Endothelial cell of umbilical vein (primary cell): Measurements from ENCODE around the gene GTSE1. TPM values are rescaled to one million over a fixed set of nuclear protein-coding genes. Genes with fewer than 3 reads are reported as not detected.

Source experiments
- BruUV-seq: library from RNA; stranded (reverse); fragments of 400-500 nt; replicated peaks from 2 replicates; lab custom pipeline; 2021; lab: Mats Ljungman, UMichigan
- CTCF ChIA-PET: fragments of 300-600, 350-600 bp; sonication (Branson Sonifier 250); formaldehyde crosslinking; loops from one replicate; lab custom pipeline; 2021; ENCODE audit warnings: antibody characterized with exemption, inconsistent platforms; lab: Charles Lee
- POLR2A ChIA-PET: fragments of 300-600, 350-600 bp; sonication (Branson Sonifier 250); formaldehyde crosslinking; loops from one replicate; lab custom pipeline; 2021; ENCODE audit warnings: antibody characterized with exemption, inconsistent platforms; lab: Charles Lee
- DNase-seq: peaks from one replicate; pipeline ENCODE4 v3.0.0-alpha.2; 2011; ENCODE audit warnings: low read depth, low spot score
- FAIRE-seq: peaks from 2 replicates; lab custom pipeline; 2011; peaks lifted over from hg19 to GRCh38; lab: Jason Lieb, UNC
- H2AFZ ChIP-seq: 2 replicates; pipeline ENCODE4 v1.6.0; 2012; ENCODE audit warnings: low read depth, low read length, control low read depth, inconsistent platforms
- H3K27ac ChIP-seq: 2 replicates; pipeline ENCODE4 v1.5.1; 2011; ENCODE audit warnings: low read depth, mild to moderate bottlenecking, control low read depth, low read length, moderate library complexity; ENCODE audit not compliant: insufficient read depth
- H3K27me3 ChIP-seq, 2 experiments: 2 replicates each; pipeline versions ENCODE4 v1.6.0 to v1.6.1; 2011; ENCODE audit warnings: low read length in 2 of 2, mixed read lengths in 1 of 2; ENCODE audit not compliant: control insufficient read depth in 2 of 2, insufficient read depth in 2 of 2
- H3K36me3 ChIP-seq, 2 experiments: 2 replicates in 1 of 2; 3 replicates in 1 of 2; pipeline ENCODE4 v1.5.1; 2011; ENCODE audit warnings: low read length in 2 of 2, mild to moderate bottlenecking in 1 of 2, moderate library complexity in 1 of 2; ENCODE audit not compliant: control insufficient read depth in 2 of 2, insufficient read depth in 2 of 2; ENCODE audit errors: extremely low read depth in 1 of 2
- H3K4me1 ChIP-seq: 3 replicates; pipeline ENCODE4 v1.5.1; 2011; ENCODE audit warnings: mild to moderate bottlenecking, low read length; ENCODE audit not compliant: control insufficient read depth, insufficient read depth; ENCODE audit errors: extremely low read depth
- H3K4me2 ChIP-seq: 2 replicates; pipeline ENCODE4 v1.6.1; 2011; ENCODE audit warnings: low read length, control low read depth, mixed read lengths; ENCODE audit not compliant: insufficient read depth
- H3K4me3 ChIP-seq, 3 experiments: fragments of 200-600 bp in 1 of 3; sonication (generic), shearing (Covaris generic) in 1 of 3; replicated peaks in 1 of 3; 2 replicates each; pipeline ENCODE4 v1.5.1; 2011 to 2016; ENCODE audit warnings: control low read depth in 3 of 3, low read length in 3 of 3, mild to moderate bottlenecking in 2 of 3, inconsistent platforms in 1 of 3, low read depth in 1 of 3, moderate library complexity in 1 of 3; ENCODE audit not compliant: insufficient read depth in 1 of 3
- H3K79me2 ChIP-seq: 2 replicates; pipeline ENCODE4 v1.6.0; 2012; ENCODE audit warnings: low read length, inconsistent platforms; ENCODE audit not compliant: control insufficient read depth, insufficient read depth
- H3K9ac ChIP-seq: replicated peaks from 2 replicates; pipeline ENCODE3; 2011; ENCODE audit warnings: low read length, control low read depth; ENCODE audit not compliant: insufficient read depth; ENCODE audit errors: extremely low read depth
- H3K9me1 ChIP-seq: replicated peaks from 3 replicates; pipeline ENCODE4 v1.6.0; 2011; ENCODE audit warnings: mild to moderate bottlenecking, low read length; ENCODE audit not compliant: control insufficient read depth, insufficient read depth; ENCODE audit errors: extremely low read depth
- H3K9me3 ChIP-seq: replicated peaks from 2 replicates; pipeline ENCODE4 v1.5.1; 2012; ENCODE audit warnings: low read length, inconsistent platforms; ENCODE audit not compliant: control insufficient read depth, insufficient read depth
- H4K20me1 ChIP-seq: replicated peaks from 2 replicates; pipeline ENCODE3; 2011; ENCODE audit warnings: mild to moderate bottlenecking, low read length; ENCODE audit not compliant: control insufficient read depth, insufficient read depth; ENCODE audit errors: extremely low read depth
- CTCF ChIP-seq, 2 donors: IDR thresholded peaks; 1 replicate in 1 of 2; 2 replicates in 1 of 2; pipeline ENCODE4 v1.5.1; 2011; ENCODE audit warnings: low read length in 2 of 2, mild to moderate bottlenecking in 2 of 2, moderate library complexity in 2 of 2, control low read depth in 1 of 2, inconsistent platforms in 1 of 2, low read depth in 1 of 2; ENCODE audit not compliant: insufficient read depth in 1 of 2; ENCODE audit errors: extremely low read depth in 1 of 2
- EZH2 ChIP-seq: IDR thresholded peaks from 2 replicates; pipeline ENCODE4 v1.6.1; 2012; ENCODE audit warnings: borderline replicate concordance, low read depth, mild to moderate bottlenecking, moderate library complexity, low read length, inconsistent platforms; ENCODE audit not compliant: severe bottlenecking
- FOS ChIP-seq: IDR thresholded peaks from 2 replicates; pipeline ENCODE4 v1.6.1; 2011; ENCODE audit warnings: mild to moderate bottlenecking, low read length, moderate library complexity, borderline replicate concordance; ENCODE audit not compliant: insufficient read depth
- GATA2 ChIP-seq: IDR thresholded peaks from 2 replicates; pipeline ENCODE4 v1.7.0; 2011; ENCODE audit warnings: low read depth, mild to moderate bottlenecking, moderate library complexity, mixed read lengths, low read length; ENCODE audit not compliant: insufficient read length, insufficient read depth
- JUN ChIP-seq: IDR thresholded peaks from 2 replicates; pipeline ENCODE4 v1.6.1; 2011; ENCODE audit warnings: borderline replicate concordance, low read depth; ENCODE audit not compliant: insufficient read length, insufficient read depth
- MAX ChIP-seq: IDR thresholded peaks from 2 replicates; pipeline ENCODE4 v1.6.1; 2011; ENCODE audit not compliant: insufficient read depth, insufficient read length
- MYC ChIP-seq: IDR thresholded peaks from one replicate; pipeline ENCODE4 v1.6.1; 2011; ENCODE audit warnings: mild to moderate bottlenecking, low read depth, low read length
- POLR2A ChIP-seq: IDR thresholded peaks from 2 replicates; pipeline ENCODE4 v1.6.1; 2012; ENCODE audit warnings: low read depth, mild to moderate bottlenecking, control low read depth, low read length
- POLR2AphosphoS5 ChIP-seq: IDR thresholded peaks from 2 replicates; pipeline ENCODE4 v1.6.1; 2012; ENCODE audit warnings: low read depth, mild to moderate bottlenecking, control low read depth, low read length, moderate library complexity; ENCODE audit not compliant: insufficient read depth
- dilution Hi-C: fragments of 300-500 bp; cut with MboI; formaldehyde crosslinking; loops from one replicate; pipeline ENCODE4 v1.15.0; 2019; ENCODE audit warnings: low sequenced_read_pairs; ENCODE audit not compliant: extremely low pct_ligation_motif_present
- intact Hi-C: fragments of 100-400 bp; cut with micrococcal nuclease; formaldehyde crosslinking; loops from one replicate; pipeline ENCODE4 v1.10.0; 2022
- polyA plus RNA-seq, 4 experiments: library from polyadenylated mRNA; depleted of rRNA in 3 of 4; stranded (reverse) in 3 of 4; unstranded in 1 of 4; fragments of >200 nt; gene quantifications; 2 replicates each; pipeline versions ENCODE4 v1.2.1 to v1.2.3, GENCODE V29; 2011 to 2012; ENCODE audit warnings: missing spikeins in 1 of 4
- total RNA-seq: library from RNA; stranded (reverse); gene quantifications from 2 replicates; pipeline ENCODE4 v1.2.3, GENCODE V29; 2021

The GTSE1 gene
- total and polyA plus RNA-seq, 2 donors (not counting 3 experiments of a cell fraction or from before 2014, with no cell fraction given): 25.9 to 57.2 TPM

- H3K4me1 ChIP-seq: no peaks in the 10 kb centered on the region
- intact Hi-C loops (no loop called here), dilution Hi-C loops (no loop called here)
- H3K9me3 ChIP-seq: no peaks in the 10 kb centered on the region
- no peaks in the 10 kb centered on the region for H3K79me2 ChIP-seq
- DNase-seq (no peak), FAIRE-seq (no peak)
- no peaks in the 10 kb centered on the region for H3K27me3 ChIP-seq
- ChIA-PET CTCF (interaction anchor here (0.6 to 1.4 kb wide), 4 partner anchors 9 to 650 kb away, joined by 3 to 8 read pairs (median 4); no protein-coding TSS in a partner anchor), POLR2A (no interaction called here)
- peaks cover 19 to 68% of the 10 kb centered on the region in 2 experiments for H3K36me3 ChIP-seq
- no peaks in the 10 kb centered on the region for H4K20me1 ChIP-seq
- no peak for TF ChIP-seq FOS
- no peak for TF ChIP-seq EZH2
- no peak for TF ChIP-seq CTCF (IDR thresholded peaks at IDR 0.05; ENCODE audit: extremely low read depth in 1 of 2, insufficient read depth in 1 of 2, low read depth in 1 of 2, low read length in 2 of 2)
- no peak for TF ChIP-seq MAX
- no peak for TF ChIP-seq GATA2
- TF ChIP-seq POLR2A: no peak
- TF ChIP-seq MYC: no peak
- TF ChIP-seq JUN: no peak
- no peak for TF ChIP-seq POLR2AphosphoS5
- no peak overlapping the region for H3K4me2 ChIP-seq
- H3K27ac ChIP-seq: no peak overlapping the region
- no peaks in the 10 kb centered on the region for H3K9me1 ChIP-seq
- H3K4me3 ChIP-seq: no peak overlapping the region
- H2AFZ ChIP-seq: no peak overlapping the region
- no peak overlapping the region for H3K9ac ChIP-seq
- BruUV-seq: no TSS peak
Observed at GRCh38 chr22:46349238-46349637, 52.6 kb downstream of the GTSE1 start.
